Measurements from ENCODE around the gene MCU.
"Not testable (repeated sequence)": the region's sequence is repeated elsewhere in the genome, so short reads cannot be mapped to it uniquely, and the experiment has no call there.

MCU gene

GRCh38 chr10:72688208-72688651 is 3.7 kb upstream of the MCU start:
- no peak for DNase-seq

DNA sequence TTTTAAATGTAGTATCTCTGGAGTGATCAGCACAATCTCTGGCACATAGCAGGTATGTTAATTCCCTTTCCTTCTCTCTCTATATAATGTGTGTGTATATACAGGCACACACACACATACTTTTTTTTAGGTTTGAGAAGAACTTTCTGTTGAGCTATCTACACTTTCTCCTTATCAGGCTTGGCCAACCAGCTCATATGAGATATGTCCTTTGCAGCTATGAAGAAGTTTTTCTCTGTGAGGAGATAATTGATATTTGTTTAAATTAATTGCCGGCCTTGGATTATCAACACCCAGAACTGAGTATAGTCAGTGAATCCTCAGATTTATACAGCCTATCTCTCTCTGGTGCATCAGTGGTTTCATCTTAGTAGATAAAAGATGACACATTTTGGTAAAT is 2.3 kb upstream of the MCU start:
- no peak for DNase-seq

DNA sequence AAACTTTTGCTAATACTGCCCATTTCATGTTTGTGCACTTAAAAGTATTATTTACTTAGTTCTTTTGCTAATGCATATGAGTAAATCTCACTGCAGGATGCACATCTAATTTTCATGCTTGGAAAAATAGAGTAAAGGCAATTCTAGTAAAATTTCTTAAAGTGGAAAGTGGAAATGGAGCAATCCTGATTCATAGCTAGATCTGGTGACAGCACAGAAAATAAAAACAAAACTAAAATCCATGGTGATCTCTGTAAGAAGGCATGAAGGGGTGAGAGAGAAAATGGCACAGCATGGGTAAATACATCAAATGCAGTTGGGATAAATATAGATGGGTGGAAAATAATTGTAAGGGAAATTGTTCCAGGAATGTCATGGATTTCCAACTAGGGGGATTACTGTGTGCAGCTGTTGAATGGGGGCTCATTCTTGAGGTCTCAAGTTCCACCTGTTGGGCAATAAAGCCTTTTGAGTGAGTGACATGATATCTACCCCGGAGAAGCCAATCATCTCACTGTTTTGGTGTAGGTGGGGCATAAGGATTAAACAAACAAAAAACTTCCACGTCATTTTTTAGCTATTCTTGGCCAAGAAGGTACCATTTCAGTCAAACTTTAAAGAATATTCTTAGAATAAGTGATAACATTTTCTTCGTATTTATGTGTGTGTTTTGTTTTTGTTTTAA is 1.7 kb upstream of the MCU start:
- DNase-seq: no peak

DNA sequence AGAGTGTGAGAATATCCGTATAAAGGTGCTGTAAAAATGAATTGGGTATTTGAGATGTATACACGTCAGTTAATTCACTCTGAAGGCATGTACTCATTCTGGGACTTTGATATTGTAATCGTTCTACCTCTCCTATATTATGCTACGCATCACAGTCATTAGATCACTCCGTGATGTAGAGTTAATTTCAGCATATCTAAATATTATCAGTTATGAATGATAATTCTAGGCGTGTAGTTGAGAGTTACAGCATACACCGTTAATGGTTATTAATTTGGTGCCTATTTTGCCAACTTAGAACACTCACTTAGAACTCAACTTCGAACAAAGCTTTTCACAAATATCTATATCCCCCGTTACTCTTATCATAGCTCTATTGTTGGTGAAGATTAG is 477 bp upstream of the MCU start:
- no peak for DNase-seq

DNA sequence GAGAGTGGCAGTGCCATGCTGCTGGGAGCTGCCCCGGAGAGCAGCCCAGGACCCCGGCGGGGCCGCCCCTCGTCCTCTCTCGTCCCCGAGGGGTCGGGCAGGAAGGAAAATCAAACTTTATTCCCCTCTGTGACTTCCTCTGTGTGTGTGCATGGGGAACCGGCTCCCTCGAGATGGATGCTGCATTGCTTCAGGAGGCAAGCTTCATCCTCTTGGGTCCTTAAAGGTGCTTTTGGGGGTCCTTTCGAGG is 726 bp downstream of the MCU start:
- DNase-seq: no peak

DNA sequence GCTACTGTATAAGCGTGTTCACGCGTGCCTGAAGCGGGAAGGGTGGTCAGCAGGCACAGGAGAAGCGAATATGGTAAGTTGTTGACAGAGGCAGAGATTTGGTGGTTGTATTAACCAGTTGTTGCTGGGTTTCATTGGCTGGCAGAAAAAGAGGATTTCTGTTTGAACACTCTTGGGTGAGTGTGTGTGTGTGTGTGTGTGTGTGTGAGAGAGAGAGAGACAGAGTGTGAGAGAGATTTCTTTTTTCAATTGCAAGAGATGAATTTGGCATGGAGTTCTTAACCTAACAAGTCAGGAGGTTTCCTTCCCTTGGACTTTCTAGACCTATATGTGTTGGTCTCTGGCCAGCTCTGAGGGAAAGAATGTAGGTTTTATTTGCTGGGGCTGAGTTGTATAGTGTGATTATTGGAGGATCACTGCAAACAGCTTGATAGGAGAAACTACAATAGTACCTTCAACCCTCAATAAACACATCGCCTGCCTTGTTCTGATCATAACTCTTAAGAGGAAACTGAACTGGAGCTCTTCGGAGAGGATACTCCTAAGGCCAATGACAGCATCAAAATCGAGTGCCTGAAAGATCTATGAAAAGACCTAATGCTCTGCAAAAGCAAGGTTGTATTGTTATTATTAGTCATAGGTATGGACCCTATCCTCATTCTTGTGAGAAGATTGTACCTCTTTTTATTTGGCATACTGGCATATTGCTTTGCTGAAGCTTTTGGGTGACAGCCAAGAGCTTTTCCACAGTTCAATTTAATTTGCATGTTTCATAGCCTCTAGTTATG is 1.2 kb downstream of the MCU start:
- DNase-seq: no peak

- DNase-seq: no peak
Measured at GRCh38 chr10:72694476-72695369, 2.8 kb downstream of the MCU start.

DNA sequence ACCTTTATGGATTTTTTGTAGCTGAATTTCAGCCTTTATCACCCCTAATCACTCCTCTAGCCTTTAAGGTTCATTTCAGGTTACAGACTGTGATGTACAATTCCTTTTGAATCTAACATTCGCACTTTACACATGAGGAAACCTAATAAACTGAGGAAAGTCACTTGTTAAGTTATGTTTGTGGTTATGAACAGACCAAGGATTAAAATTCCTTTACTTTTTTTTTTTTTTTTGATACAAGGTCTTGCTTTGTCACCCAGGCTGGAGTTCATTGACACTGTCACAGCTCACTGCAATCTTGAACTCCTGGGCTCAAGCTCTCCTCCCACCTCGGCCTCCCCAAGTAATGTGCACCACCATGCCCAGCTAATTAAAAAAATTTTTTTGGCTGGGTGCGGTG is 3.6 kb downstream of the MCU start:
- DNase-seq: no peak

DNA sequence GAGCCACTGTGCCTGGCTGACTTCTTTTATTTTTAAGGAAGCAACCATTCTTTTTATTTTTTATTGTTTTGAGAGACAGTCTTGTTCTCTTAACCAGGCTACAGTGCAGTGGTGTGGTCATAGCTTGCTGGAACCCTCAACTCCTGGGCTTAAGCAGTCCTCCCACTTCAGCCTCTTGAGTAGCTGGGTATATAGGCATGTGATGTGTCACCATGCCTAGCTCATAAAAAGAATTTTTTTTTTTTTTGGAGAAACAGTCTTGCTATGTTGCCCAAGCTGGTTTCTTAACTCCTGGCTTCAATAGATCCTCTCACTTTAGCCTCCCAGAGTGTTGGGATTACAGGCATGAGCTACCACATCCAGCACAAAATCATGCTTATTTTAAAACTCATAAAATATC is 5.8 kb downstream of the MCU start:
- DNase-seq: no peak

GRCh38 chr10:72702465-72702864 is 10.5 kb downstream of the MCU start:
- DNase-seq: not testable (repeated sequence)

GRCh38 chr10:72702868-72703581 is 11.1 kb downstream of the MCU start:
- DNase-seq: no peak

GRCh38 chr10:72704117-72704516 is 12.2 kb downstream of the MCU start:
- DNase-seq: no peak

- no peak for DNase-seq
Measured at GRCh38 chr10:72709041-72709440, 17.1 kb downstream of the MCU start.

GRCh38 chr10:72712136-72712535 is 20.2 kb downstream of the MCU start:
- DNase-seq: no peak

DNA sequence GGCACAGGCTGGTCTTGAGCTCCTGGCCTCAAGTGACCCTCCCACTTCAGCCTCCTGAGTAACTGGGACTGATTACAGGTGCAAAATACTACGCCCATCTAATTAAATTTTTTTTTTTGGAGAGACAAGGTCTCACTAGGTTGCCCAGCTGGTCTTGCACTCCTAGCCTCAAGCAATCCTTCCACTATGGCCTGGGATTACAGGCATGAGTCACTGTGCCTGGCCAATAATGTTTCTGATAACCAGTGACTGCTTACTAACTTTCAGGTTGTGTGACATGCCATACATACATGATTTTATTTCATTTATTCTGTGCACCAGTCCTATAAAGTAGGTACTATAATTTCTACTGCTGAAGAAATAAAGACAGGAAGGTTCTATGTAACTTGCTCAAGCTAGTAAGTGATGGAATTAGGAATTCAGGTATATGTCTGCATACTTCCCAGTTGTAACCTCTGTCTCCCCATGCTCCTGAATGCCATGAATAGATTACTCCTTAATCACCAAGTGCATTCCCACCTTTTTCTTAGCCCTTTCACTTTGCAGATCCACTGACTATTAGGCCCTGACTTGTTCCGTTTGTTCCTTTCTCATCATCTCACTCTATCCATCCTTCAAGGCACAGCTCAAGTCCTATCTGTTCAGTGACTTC is 28.1 kb downstream of the MCU start:
- no peak for DNase-seq

GRCh38 chr10:72720814-72721660 is 29.1 kb downstream of the MCU start:
- no peak for DNase-seq

DNA sequence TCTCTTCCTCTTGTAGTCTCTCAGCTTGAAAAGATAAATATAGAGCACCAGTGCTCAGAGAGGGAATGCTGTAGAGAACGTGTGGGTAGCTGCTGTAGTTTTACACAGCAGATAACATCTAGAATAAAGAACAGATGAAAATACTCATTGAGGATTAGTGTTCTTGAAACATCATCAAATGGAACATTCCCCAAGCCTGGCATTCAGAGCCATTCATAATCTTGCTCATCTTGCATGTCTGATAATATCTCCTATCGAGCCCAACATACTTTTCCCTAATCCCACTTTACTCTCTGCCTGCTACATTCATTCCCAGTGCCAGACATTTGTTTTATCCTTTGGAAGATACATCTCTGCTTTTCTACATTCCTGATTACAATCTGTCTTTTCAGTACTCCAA is 35.2 kb downstream of the MCU start:
- no peak for DNase-seq

GRCh38 chr10:72728462-72728861 is 36.5 kb downstream of the MCU start:
- DNase-seq: no peak

- DNase-seq: no peak
Measured at GRCh38 chr10:72729528-72729927, 37.6 kb downstream of the MCU start.

DNA sequence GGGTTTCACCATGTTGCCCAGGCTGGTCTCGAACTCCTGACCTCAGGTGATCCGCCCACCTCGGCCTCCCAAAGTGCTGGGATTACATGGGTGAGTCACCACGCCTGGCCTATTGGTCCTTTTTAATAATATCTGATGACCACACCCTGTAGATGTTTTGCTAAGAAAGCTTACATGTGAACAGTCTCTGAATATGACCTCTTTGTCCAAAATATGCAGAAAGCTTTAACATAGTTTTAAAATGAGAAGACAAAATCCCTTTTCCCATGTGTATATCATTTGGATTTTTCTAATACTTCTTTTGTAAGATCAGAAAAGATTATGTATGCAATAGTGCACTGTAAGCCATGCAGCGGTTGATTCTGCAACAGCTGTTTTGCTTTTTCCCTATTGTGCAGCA is 38.5 kb downstream of the MCU start:
- no peak for DNase-seq

DNA sequence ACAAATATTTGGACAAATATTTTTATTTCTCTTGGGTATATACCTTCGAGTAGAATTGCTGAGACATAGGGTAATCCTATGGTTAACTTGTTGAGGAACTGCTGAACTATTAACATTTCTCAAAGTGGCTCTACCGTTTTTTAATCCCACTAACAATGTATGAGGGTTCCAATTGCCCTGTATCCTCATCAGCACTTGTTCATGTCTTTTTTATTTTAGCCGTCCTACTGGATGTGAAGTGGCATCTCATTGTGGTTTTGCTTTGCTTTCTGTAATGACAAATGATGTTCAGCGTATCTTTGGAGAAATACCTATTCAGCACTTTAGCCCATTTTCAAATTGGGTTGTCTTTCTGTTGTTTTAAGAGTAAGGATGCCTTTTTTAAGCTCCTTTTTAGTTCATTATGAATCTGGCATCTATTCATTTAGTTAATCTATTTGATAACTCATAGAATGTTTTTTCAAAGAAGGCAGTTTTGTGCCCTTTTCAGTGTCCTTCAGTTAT is 40.0 kb downstream of the MCU start:
- DNase-seq: no peak

- no peak for DNase-seq
Measured at GRCh38 chr10:72732521-72732920, 40.6 kb downstream of the MCU start.
